KMS-11 (cell line): Measurements from ENCODE around the gene ZNF236.

ENCODE experiments used
- H2AFZ ChIP-seq: fragments of 200-600 bp; sonication (generic); 2 replicates; pipeline ENCODE4 v1.6.1; 2016; ENCODE audit warnings: antibody characterized with exemption, mixed run types, low read depth
- H3K27ac ChIP-seq: fragments of 200-600 bp; sonication (generic); 2 replicates; pipeline ENCODE4 v1.6.1; 2016; ENCODE audit warnings: mild to moderate bottlenecking, mixed run types
- H3K27me3 ChIP-seq: fragments of 200-600 bp; sonication (generic); 2 replicates; pipeline ENCODE4 v1.6.1; 2017; ENCODE audit warnings: mild to moderate bottlenecking, low read depth, mixed run types, moderate library complexity; ENCODE audit not compliant: insufficient read depth
- H3K36me3 ChIP-seq: fragments of 200-600 bp; sonication (generic); 2 replicates; pipeline ENCODE4 v1.6.1; 2017; ENCODE audit warnings: mild to moderate bottlenecking, mixed run types; ENCODE audit not compliant: insufficient read depth
- H3K4me1 ChIP-seq: fragments of 200-600 bp; sonication (generic); 2 replicates; pipeline ENCODE4 v1.6.1; 2016; ENCODE audit warnings: mild to moderate bottlenecking, low read depth, mixed run types; ENCODE audit not compliant: poor library complexity, severe bottlenecking
- H3K4me2 ChIP-seq: fragments of 200-600 bp; sonication (generic); 2 replicates; pipeline ENCODE4 v1.7.0; 2016; ENCODE audit warnings: mild to moderate bottlenecking, mixed run types
- H3K4me3 ChIP-seq: fragments of 200-600 bp; sonication (generic); IDR thresholded peaks from 2 replicates; pipeline ENCODE4 v1.6.1; 2017; ENCODE audit warnings: low read depth, low read length, mixed read lengths; ENCODE audit not compliant: insufficient read depth
- H3K79me2 ChIP-seq: fragments of 200-600 bp; sonication (generic); 2 replicates; pipeline ENCODE4 v1.6.1; 2016; ENCODE audit warnings: low read depth, mixed run types; ENCODE audit not compliant: insufficient read depth
- H3K9ac ChIP-seq: fragments of 200-600 bp; sonication (generic); 2 replicates; pipeline ENCODE4 v1.6.1; 2016; ENCODE audit warnings: mild to moderate bottlenecking, mixed run types
- H4K20me1 ChIP-seq: fragments of 200-600 bp; sonication (generic); 2 replicates; pipeline ENCODE4 v1.6.1; 2016; ENCODE audit warnings: mild to moderate bottlenecking, mixed run types; ENCODE audit not compliant: insufficient read depth
- TF ChIP-seq, protein P1 (sequence below): fragments of 200-600 bp; sonication (generic); conservative IDR thresholded peaks from 2 replicates; pipeline ENCODE4 v1.6.1; 2017; ENCODE audit warnings: low read depth, mild to moderate bottlenecking, antibody characterized with exemption, low read length, moderate library complexity, mixed read lengths

The ZNF236 gene

DNA sequence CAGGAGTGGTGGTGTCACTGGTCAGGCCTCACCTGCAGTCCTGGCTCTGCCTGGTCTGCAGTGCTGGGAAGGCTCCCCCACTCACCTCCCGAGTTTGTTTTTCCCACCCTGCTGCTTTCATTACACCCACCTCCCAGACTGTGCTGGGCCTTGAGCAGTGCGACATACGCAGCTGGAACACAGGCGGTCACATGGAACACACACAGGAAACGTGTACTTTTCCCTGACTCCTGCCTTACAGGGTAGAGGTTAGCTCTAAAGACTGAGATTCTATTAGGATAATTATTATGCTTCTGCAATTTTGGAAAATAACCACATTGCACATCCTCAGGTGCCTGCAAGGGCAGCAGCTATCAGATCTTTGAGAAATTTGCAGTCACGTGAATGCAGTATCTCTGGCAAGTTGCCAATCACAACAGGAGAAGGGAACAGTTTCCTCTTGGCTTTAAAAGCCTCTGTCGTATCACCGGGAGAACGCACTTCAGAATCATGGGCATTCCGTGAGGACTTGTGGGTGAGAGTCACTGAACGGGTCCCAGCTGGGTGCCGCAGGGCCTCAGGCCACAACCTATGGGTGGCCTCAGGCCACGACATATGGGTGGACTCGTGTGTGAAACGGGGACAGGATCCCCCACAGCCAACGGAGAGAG lies 136.5 kb downstream of the ZNF236 start:
- no peak overlapping the region for H3K4me2 ChIP-seq
- H3K9ac ChIP-seq: no peak overlapping the region
- H4K20me1 ChIP-seq: no peaks in the 10 kb centered on the region
- peaks cover 7% of the 10 kb centered on the region for H3K4me1 ChIP-seq
- no peaks in the 10 kb centered on the region; the same call in 1 of the 2 replicates for H3K36me3 ChIP-seq
- no peak overlapping the region for H2AFZ ChIP-seq
- H3K27me3 ChIP-seq: no peaks in the 10 kb centered on the region
- no peak overlapping the region for H3K27ac ChIP-seq
- TF ChIP-seq, protein P1, sequence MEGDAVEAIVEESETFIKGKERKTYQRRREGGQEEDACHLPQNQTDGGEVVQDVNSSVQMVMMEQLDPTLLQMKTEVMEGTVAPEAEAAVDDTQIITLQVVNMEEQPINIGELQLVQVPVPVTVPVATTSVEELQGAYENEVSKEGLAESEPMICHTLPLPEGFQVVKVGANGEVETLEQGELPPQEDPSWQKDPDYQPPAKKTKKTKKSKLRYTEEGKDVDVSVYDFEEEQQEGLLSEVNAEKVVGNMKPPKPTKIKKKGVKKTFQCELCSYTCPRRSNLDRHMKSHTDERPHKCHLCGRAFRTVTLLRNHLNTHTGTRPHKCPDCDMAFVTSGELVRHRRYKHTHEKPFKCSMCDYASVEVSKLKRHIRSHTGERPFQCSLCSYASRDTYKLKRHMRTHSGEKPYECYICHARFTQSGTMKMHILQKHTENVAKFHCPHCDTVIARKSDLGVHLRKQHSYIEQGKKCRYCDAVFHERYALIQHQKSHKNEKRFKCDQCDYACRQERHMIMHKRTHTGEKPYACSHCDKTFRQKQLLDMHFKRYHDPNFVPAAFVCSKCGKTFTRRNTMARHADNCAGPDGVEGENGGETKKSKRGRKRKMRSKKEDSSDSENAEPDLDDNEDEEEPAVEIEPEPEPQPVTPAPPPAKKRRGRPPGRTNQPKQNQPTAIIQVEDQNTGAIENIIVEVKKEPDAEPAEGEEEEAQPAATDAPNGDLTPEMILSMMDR: no peak
- no peaks in the 10 kb centered on the region for H3K79me2 ChIP-seq
- no peak overlapping the region for H3K4me3 ChIP-seq

DNA sequence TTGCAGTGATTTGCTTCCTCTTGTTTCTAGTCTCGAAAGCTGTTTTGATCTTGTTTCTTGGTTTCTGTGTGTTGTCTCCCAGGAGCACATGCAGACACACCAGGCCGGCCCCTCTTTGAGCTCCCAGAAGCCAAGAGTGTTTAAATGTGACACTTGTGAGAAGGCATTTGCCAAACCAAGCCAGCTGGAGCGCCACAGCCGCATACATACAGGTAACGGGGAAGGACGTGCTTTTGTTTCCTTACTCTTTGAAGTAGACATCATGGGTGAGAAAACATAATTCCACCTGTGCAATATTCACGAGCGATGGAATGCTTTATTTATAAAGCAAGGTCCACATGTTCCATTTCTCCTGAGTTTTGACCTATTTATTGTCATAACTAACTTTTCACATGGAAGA lies 137.2 kb downstream of the ZNF236 start:
- Histone ChIP-seq H3K4me2 (no peak overlapping the region), H3K27me3 (no peaks in the 10 kb centered on the region), H2AFZ (no peak overlapping the region), H3K79me2 (no peaks in the 10 kb centered on the region), H4K20me1 (no peaks in the 10 kb centered on the region), H3K9ac (no peak overlapping the region), H3K36me3 (no peaks in the 10 kb centered on the region; the same call in 1 of the 2 replicates), H3K4me3 (no peak overlapping the region), H3K4me1 (peaks cover 15% of the 10 kb centered on the region), H3K27ac (no peak overlapping the region)
- TF ChIP-seq, protein P1: no peak

DNA sequence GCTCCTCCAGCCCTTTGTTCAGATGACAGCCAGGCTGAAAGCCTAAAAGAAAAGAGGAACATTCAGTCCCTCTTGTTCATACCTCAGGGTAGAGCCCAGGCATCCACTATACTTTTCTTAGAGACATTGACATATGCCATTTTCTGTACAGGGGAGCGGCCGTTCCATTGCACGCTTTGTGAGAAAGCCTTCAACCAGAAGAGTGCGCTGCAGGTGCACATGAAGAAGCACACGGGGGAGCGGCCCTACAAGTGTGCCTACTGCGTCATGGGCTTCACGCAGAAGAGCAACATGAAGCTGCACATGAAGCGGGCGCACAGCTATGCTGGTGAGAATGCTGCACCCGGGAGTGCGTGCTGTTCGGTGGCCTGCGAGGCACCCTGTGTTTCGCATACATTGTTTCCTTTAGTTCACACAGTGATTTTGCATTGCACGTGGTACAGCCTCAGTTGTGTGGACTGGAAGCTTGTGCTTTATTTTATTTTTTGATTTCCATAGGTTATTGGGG lies 138.2 kb downstream of the ZNF236 start:
- Histone ChIP-seq H3K79me2 (0 out of 2 replicates have a peak, but pooled peaks cover 5% of the 10 kb centered on the region), H4K20me1 (no peaks in the 10 kb centered on the region), H3K4me1 (peaks cover 25% of the 10 kb centered on the region), H3K9ac (no peak overlapping the region), H3K4me3 (no peak overlapping the region), H3K27ac (no peak overlapping the region), H3K4me2 (no peak overlapping the region), H3K36me3 (no peaks in the 10 kb centered on the region; the same call in 1 of the 2 replicates), H2AFZ (no peak overlapping the region), H3K27me3 (no peaks in the 10 kb centered on the region)
- TF ChIP-seq, protein P1: no peak

DNA sequence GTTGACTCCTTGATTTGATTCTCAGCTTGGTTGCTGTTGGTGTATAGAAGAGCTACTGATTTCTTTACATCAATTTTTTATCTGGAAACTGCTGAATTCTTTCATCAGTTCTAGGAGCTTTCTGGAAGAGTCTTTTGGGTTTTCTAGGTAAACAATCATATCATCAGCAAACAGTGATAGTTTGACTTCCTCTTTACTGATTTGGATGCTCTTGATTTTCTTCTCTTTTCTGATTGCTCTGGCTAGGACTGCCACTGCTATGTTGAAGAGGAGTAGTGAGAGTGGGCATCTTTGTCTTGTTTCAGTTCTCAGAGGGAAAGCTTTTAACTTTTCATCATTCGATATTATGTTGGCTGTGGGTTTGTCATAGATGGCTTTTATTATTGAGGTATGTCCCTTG lies 140.5 kb downstream of the ZNF236 start:
- Histone ChIP-seq H2AFZ (no peak overlapping the region), H3K79me2 (0 out of 2 replicates have a peak, but pooled peaks cover 7% of the 10 kb centered on the region), H3K36me3 (no peaks in the 10 kb centered on the region; the same call in 1 of the 2 replicates), H4K20me1 (no peaks in the 10 kb centered on the region), H3K9ac (no peak overlapping the region), H3K4me1 (peaks cover 27% of the 10 kb centered on the region), H3K4me3 (no peak overlapping the region), H3K4me2 (no peak overlapping the region), H3K27ac (no peak overlapping the region), H3K27me3 (no peaks in the 10 kb centered on the region)
- TF ChIP-seq, protein P1: no peak
